OCI-LY3 (cell line): ENCODE data around the gene POGZ.
"Not testable (repeated sequence)": the region's sequence is repeated elsewhere in the genome, so short reads cannot be mapped to it uniquely, and the experiment has no call there.

Experiments used
- H2AFZ ChIP-seq: fragments of 200-600, 300-600 bp; shearing (Covaris generic); 2 replicates; pipeline ENCODE4 v1.6.0; 2014; ENCODE audit warnings: antibody characterized with exemption, low read depth, low read length
- H3K27ac ChIP-seq: fragments of 200-600, 300-600 bp; sonication (generic); 2 replicates; pipeline ENCODE4 v1.5.1; 2014; ENCODE audit warnings: mild to moderate bottlenecking, low read length, moderate library complexity, mixed read lengths
- H3K27me3 ChIP-seq: fragments of 200-600, 300-600 bp; sonication (generic); 2 replicates; pipeline ENCODE4 v1.6.1; 2014; ENCODE audit warnings: low read depth, low read length, mixed read lengths
- H3K36me3 ChIP-seq: fragments of 200-600, 300-600 bp; sonication (generic); replicated peaks from 2 replicates; pipeline ENCODE3; 2014; ENCODE audit warnings: low read depth, low read length, mixed read lengths
- H3K4me1 ChIP-seq: fragments of 300-600, 200-600 bp; sonication (generic); 2 replicates; pipeline ENCODE4 v1.6.1; 2014; ENCODE audit warnings: low read length, mixed read lengths
- H3K4me2 ChIP-seq: fragments of 200-600, 300-600 bp; sonication (generic); 2 replicates; pipeline ENCODE4 v1.6.1; 2014; ENCODE audit warnings: low read length, mixed read lengths
- H3K4me3 ChIP-seq: fragments of 300-600, 200-600 bp; sonication (generic); 2 replicates; pipeline ENCODE4 v1.5.1; 2014; ENCODE audit warnings: antibody characterized with exemption, mild to moderate bottlenecking, low read length, moderate library complexity
- H3K79me2 ChIP-seq: fragments of 300-600, 200-600 bp; shearing (Covaris generic); 2 replicates; pipeline ENCODE4 v1.6.1; 2014; ENCODE audit warnings: mild to moderate bottlenecking, low read length, mixed read lengths
- H3K9ac ChIP-seq: fragments of 300-600, 200-600 bp; shearing (Covaris generic); 2 replicates; pipeline ENCODE4 v1.6.0; 2014; ENCODE audit warnings: mild to moderate bottlenecking, low read length, moderate library complexity
- H3K9me3 ChIP-seq: fragments of 200-600, 300-600 bp; shearing (Covaris generic); 2 replicates; pipeline ENCODE4 v1.6.1; 2014; ENCODE audit warnings: low read length, mixed read lengths; ENCODE audit not compliant: insufficient read depth
- H4K20me1 ChIP-seq: fragments of 200-600, 300-600 bp; sonication (generic); 2 replicates; pipeline ENCODE4 v1.6.1; 2016; ENCODE audit warnings: low read length, mixed read lengths; ENCODE audit not compliant: insufficient read depth
- CTCF ChIP-seq: fragments of 200-600, 300-600 bp; sonication (generic); IDR thresholded peaks from 2 replicates; pipeline ENCODE4 v1.5.1; 2014; ENCODE audit warnings: antibody characterized with exemption, low read length, low read depth
- EZH2phosphoT487 ChIP-seq: fragments of 200-600 bp; shearing (Covaris generic); IDR thresholded peaks from 2 replicates; pipeline ENCODE4 v1.6.1; 2018; ENCODE audit warnings: antibody characterized with exemption, mixed run types, low read depth

POGZ gene

GRCh38 chr1:151435174-151435573 lies 24.1 kb downstream of the POGZ start:
- Histone ChIP-seq H3K9me3 (no peaks in the 10 kb centered on the region), H3K4me3 (no peak overlapping the region), H3K4me2 (no peak overlapping the region), H3K36me3 (peaks cover 19% of the 10 kb centered on the region), H4K20me1 (peaks cover 60% of the 10 kb centered on the region), H2AFZ (no peak overlapping the region), H3K4me1 (peaks cover 7% of the 10 kb centered on the region), H3K79me2 (peaks cover 79% of the 10 kb centered on the region), H3K9ac (no peak overlapping the region), H3K27ac (no peak overlapping the region), H3K27me3 (no peaks in the 10 kb centered on the region)
- TF ChIP-seq CTCF (no peak), EZH2phosphoT487 (no peak)

GRCh38 chr1:151433827-151434226 lies 25.5 kb downstream of the POGZ start:
- not testable (repeated sequence) for H3K4me3 ChIP-seq, H3K4me2 ChIP-seq, H3K4me1 ChIP-seq, H3K27ac ChIP-seq, H3K27me3 ChIP-seq, H3K9me3 ChIP-seq, H2AFZ ChIP-seq, H3K9ac ChIP-seq
- peaks cover 51% of the 10 kb centered on the region; the same call in 1 of the 2 replicates for H4K20me1 ChIP-seq
- H3K36me3 ChIP-seq: peaks cover 25% of the 10 kb centered on the region
- peaks cover 68% of the 10 kb centered on the region for H3K79me2 ChIP-seq

- H3K9ac ChIP-seq: no peak overlapping the region
- peaks cover 23% of the 10 kb centered on the region for H3K79me2 ChIP-seq
- TF ChIP-seq EZH2phosphoT487: no peak
- TF ChIP-seq CTCF: no peak
- no peak overlapping the region for H2AFZ ChIP-seq
- H3K4me1 ChIP-seq: no peaks in the 10 kb centered on the region
- H3K27me3 ChIP-seq: no peaks in the 10 kb centered on the region
- no peaks in the 10 kb centered on the region for H3K9me3 ChIP-seq
- H3K4me3 ChIP-seq: no peak overlapping the region
- peaks cover 64% of the 10 kb centered on the region for H3K36me3 ChIP-seq
- H4K20me1 ChIP-seq: peaks cover 13% of the 10 kb centered on the region; the same call in 1 of the 2 replicates
- H3K4me2 ChIP-seq: no peak overlapping the region
- no peak overlapping the region for H3K27ac ChIP-seq
Measured at GRCh38 chr1:151428068-151428467, 31.2 kb downstream of the POGZ start.

- Histone ChIP-seq H3K9me3 (no peaks in the 10 kb centered on the region), H3K27ac (no peak overlapping the region), H3K79me2 (0 out of 2 replicates have a peak, but pooled peaks cover under 1% of the 10 kb centered on the region), H2AFZ (no peak overlapping the region), H3K4me1 (no peaks in the 10 kb centered on the region), H3K4me3 (no peak overlapping the region), H3K4me2 (no peak overlapping the region), H3K27me3 (no peaks in the 10 kb centered on the region), H3K9ac (no peak overlapping the region), H4K20me1 (no peaks in the 10 kb centered on the region), H3K36me3 (peaks cover 71% of the 10 kb centered on the region)
- TF ChIP-seq CTCF (no peak), EZH2phosphoT487 (no peak)
Measured at GRCh38 chr1:151425103-151425502, 34.2 kb downstream of the POGZ start.

- H3K4me3 ChIP-seq: no peak overlapping the region
- no peak overlapping the region for H3K9ac ChIP-seq
- TF ChIP-seq CTCF: no peak
- TF ChIP-seq EZH2phosphoT487: no peak
- H2AFZ ChIP-seq: no peak overlapping the region
- H4K20me1 ChIP-seq: no peaks in the 10 kb centered on the region
- no peaks in the 10 kb centered on the region for H3K27me3 ChIP-seq
- H3K4me2 ChIP-seq: no peak overlapping the region
- no peaks in the 10 kb centered on the region for H3K79me2 ChIP-seq
- H3K9me3 ChIP-seq: no peaks in the 10 kb centered on the region
- H3K36me3 ChIP-seq: peaks cover 44% of the 10 kb centered on the region
- H3K4me1 ChIP-seq: no peaks in the 10 kb centered on the region
- H3K27ac ChIP-seq: no peak overlapping the region
Measured at GRCh38 chr1:151419819-151420218, 39.5 kb downstream of the POGZ start.
